NCI-H2227 (cell line): ENCODE data around the gene LRBA.
A peak's percentile ranks its signal among the peaks of the same experiment; 100 is the strongest.
"Not testable (repeated sequence)": the region's sequence is repeated elsewhere in the genome, so short reads cannot be mapped to it uniquely, and the experiment has no call there.

Experiments
- DNase-seq: peaks from one replicate; lab custom pipeline; 2025; ENCODE audit not compliant: unreplicated experiment; lab: John Stamatoyannopoulos, UW

The LRBA gene

DNA sequence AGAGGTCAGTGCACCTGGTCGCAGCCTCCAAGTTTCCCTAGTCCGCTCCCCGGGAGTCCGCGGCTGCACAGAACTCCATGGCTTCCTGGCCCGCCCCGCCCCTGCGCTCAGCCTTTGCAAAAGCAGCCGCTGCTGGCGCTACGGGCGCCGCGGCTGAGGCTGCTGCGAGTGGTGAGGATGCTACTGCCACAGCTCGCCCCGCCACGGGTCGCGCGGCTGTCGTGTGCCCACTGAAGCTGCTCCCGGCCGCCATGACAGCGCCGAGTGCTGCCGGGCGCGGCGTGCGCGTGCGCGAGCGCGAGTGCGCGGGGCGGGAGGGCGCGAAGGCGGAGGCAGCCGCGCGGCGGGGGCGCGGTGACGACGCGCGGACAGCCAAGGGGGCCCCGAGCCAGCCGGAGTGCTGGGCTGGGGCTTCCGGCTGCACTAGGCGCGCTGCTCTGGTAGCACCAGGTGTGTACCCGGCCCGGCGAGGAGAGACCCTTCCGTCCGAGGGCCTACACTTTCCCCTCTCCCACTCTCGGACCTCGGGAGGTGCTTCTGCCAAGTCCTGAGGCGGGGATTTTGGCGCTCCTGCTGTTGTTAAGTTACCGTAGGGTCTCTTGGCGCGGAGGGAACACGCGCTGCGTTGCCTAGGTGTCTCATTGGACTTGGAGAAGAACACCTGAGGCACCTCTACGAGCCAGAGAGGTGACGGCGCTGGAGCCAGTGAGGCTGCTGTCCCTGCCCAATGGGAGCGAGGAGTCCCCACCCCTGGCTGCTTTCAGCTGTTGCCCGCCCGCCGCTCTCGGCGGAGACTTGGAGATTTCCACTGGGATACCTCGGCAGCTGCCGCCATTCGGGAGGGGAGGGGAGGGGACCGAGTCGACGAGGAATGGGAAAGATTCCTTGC, 619 bp upstream of the LRBA start:
- DNase-seq, result peak; percentile 89

DNA sequence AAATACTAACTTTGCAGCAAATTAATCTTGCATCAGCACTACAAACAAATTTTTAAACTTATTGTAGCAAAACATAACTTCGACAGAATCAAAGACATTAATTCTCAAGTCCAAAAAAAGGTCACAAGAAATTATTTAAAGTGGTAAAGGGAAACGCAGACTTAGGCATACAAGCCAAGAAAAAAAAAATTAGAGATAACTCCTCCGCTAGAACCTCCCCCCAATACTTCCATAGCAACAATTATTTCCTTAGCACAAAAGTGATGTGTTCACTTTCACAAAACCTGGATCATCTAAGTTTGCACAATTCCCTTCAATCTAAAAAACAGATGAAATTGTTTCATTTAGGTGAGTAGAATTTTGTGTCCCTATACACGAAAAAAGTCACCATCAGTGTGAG, 1.1 kb downstream of the LRBA start:
- DNase-seq, result no peak

DNA sequence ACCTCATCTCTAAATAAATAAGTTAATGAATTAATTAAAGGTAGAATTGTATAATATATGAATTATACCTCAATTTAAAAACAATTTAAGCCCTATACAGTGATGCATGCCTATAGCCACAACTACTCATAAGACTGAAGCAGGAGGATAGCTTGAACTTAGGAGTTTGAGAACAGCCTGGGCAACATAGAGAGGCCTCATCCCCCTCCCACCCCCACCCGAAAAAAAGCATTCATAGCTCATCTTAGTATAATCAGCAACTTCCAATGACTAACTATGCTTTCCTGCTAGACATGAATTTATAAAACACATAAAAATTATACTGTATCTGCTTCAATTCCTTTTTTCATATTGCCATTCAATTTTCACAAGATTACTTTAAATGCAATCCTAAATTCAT, 1.6 kb downstream of the LRBA start:
- no peak for DNase-seq

DNA sequence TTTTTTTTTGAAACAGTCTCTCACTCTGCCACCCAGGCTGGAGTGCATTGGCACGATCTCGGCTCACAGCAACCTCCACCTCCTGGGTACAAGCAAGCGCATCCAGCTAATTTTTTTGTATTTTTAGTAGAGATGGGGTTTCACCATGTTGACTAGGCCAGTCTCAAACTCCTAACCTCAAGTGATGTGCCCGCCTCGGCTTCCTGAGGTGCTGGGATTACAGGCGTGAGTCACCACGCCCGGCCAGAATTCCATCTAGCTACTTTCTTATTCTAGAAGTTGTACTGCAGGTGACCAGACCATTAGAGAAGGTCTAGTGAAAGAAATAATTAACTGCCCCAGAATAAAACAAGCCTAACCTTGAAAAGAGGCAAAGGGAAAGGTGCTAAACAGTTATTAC, 2.3 kb downstream of the LRBA start:
- no peak for DNase-seq

DNA sequence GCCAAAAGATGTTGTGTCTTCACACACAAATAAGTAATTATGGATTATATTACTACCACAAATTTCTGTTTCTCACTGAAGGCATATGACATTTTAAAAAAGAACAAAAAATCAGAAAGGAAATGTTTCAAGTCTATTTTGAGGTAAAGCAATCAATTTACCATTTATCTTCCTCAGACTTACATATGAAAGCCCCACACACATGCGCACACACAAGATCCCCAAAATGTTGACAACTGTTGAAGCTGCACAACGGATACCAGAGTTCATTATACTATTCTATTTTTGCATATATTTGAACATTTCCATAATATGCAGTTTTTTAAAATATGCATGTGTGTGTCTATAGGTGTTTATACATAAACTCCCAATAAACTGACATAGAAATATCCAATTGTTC, 2.7 kb downstream of the LRBA start:
- no peak for DNase-seq

DNA sequence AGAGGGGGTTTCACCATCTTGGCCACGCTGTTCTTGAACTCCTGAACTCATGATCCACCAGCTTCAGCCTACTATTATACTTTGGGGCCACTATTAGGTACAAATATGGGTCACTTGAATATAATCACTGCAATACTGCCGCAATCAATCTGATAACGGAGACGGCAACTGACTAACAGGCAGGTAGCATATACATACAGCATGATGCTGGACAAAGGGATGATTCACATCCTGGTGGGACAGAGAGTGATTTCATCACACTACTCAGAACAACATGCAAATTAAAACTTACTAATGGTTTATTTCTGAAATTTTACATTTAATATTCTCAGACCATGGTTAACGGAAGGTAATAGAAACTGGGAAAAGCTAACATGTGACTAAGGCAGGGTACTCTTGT, 10.9 kb downstream of the LRBA start:
- DNase-seq, result no peak

DNA sequence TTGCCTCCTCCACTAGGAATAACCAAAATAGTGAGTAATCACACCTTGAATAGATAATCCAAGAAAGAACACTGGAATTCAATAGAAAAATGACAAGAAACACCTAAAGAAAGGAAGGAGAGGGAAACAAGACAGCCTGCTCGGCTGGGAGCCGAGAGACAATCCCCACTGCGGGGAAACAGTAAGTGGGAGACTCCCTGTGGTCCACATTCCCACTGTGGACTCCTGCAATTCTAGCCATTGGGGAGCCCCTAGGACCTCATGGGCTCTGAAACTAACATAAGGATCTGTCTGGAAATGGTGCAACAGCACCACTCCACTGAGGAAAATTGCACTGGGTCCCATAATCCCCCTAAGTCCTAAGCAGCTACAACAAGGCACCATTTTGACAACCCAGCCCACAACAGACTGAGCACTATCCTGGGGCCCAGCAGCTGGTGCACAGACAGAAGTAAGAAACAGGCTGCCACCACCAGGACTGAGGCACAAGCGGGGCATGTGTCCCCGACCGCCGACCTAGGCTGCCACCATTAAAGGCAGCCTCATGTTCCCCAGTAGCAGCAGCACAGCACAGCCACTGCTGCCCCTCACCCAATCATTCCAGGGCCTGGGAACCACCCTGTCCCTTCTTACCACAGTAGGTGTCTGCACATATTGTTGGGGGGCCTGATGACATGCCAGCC, 14.2 kb downstream of the LRBA start:
- no peak for DNase-seq

DNA sequence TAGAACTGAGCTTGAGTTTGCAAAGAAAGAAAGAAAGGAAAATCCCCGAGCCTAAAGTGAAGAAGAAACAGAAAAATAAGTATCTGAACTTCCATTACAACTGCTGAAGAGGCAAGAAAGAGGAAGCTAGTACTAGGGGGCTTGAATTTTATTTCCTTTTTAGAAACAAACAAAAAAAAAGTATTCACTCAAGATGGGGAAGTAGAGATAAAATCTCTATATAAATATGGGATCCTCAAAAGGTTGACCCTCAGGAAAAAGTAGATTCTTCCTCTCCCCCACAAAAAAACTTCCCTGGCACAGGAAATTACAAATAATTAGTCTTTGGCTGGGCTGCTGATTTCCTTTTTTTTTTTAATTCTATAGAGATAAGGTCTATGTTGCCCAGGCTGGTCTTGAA, 16.0 kb downstream of the LRBA start:
- DNase-seq, result no peak

DNA sequence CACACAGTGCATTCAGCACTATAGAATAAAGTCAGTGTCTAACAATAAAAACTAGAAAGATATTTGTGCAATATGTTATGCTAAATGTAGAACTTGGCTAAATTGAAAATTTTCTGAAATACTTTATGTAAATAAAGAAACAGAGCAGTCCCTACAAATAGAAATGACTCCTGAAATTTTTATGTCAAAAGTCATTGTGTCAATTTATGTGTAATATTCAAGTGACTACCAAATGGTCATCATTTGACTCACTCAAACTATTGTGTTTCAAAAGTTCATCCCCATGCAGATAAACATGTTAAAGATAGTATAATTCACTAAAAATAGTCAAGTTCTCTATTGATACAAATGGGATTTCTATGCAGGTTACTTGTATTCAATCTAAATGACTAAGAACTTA, 17.9 kb downstream of the LRBA start:
- DNase-seq, result no peak

DNA sequence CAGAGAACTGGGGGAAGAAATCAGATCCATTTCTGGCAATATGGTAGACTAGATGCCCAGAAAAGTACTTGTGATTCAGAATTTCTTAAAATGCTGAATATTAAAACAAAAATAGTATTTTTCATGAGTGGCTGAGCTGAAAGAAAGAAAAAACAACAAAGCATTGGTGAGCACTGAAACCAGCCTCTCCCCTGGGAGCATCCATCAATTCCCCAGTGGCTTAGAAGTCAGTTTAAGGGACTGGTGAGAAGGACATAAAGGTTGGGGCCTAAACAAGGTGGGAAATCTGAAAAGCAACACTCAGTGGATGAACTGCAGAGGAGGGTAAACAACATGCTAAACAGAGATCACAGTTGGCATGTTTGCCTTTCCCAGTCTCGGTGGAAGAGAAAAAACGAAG, 20.4 kb downstream of the LRBA start:
- DNase-seq, result no peak

DNA sequence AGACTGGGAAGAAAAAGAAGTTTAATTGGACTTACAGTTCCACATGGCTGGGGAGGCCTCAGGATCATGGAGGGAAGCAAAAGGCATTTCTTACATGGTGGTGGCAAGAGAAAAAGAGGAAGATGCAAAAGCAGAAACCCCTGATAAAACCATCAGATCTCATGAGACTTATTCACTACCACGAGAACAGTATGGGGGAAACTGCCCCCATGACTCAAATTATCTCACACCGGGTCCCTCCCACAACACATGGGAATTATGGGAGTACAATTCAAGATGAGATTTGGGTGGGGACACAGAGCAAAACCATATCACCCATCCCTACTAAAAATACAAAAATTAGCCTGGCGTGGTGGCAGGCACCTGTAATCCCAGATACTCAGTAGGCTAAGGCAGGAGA, 21.5 kb downstream of the LRBA start:
- not testable (repeated sequence) for DNase-seq

DNA sequence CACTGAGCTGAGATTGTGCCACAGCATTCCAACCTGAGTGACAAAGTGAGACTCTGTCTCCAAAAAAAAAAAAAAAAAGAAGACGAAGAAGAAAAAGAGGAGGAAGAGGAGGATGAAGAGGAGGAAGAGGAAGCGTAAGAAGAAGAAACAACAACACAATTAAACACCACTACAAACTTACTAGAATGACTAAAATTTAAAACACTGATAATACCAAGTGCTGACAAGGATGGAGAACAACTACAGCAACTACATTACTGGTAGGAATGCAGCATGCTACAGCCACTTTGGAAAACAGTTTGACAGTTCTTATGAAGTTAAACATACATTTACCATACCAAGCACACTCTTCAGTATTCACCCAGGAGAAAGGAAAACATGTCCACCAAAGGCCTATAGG, 24.1 kb downstream of the LRBA start:
- DNase-seq, result no peak

DNA sequence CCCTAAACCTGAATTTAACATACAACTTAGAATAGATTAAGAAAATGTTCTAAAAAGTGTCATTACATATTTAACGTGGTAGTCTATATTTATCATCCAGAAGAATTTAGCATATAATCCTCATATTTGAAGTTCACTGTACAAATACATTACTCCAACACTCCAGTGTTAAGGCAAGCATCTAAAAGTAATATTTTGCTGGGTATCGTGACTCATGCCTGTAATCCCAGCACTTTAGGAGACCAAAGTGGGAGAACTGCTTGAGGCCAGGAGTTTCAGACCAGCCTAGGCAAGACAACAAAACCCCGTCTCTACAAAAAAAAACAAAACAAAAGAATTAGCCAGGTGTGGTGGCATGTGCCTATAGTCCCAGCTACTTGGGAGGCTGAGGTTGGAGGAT, 24.8 kb downstream of the LRBA start:
- no peak for DNase-seq

DNA sequence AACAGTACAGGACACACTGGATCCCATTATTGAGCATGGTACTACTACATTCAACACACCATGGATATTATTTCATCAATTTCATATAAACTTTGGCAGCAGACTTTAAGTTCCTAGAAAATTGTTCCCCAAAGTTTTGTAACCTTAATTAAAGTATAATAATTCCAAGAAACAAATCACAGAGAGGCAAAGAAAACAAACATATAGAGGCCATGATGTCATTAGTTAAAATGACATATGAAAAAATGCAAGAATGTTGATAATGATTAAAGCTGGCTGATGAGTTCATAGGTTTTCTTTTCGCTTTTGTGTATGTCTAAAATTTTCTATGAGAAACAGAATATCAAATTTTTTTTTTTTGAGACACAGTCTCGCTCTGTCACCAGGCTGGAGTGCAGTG, 26.8 kb downstream of the LRBA start:
- no peak for DNase-seq

DNA sequence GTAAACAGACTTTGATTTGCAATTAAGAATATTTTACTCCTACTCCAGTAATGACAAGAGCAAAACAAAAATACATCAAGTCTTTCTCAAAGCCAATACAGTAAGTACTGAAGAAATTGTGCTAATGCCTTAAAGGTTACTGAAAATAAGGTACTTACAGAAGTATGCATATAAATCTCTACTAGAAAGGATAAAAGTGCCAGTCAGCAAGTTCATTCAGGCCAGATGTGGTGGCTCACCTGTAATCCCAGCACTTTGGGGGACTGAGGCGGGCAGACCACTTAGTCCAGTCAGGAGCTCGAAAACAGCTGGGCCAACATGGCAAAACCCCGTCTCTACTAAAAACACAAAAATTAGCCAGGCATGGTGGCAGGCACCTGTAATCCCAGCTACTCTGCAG, 27.9 kb downstream of the LRBA start:
- no peak for DNase-seq

DNA sequence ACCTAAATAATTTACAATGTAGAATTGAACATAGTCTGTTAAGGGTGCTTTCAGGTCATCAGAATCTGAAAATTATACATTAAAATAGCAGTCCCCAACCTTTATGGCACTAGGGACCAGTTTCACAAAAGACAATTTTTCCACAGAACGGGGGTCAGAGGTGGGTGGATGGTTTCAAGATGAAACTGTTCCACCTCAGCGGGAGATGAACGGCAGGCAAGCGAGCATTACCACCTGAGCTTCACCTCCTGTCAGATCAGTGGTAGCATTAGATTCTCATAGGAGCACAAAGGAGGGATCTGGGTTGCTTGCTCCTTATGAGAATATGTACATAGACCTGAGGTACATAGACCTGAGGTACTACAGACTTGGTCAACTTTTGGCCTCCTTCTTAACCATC, 29.0 kb downstream of the LRBA start:
- DNase-seq, result no peak

DNA sequence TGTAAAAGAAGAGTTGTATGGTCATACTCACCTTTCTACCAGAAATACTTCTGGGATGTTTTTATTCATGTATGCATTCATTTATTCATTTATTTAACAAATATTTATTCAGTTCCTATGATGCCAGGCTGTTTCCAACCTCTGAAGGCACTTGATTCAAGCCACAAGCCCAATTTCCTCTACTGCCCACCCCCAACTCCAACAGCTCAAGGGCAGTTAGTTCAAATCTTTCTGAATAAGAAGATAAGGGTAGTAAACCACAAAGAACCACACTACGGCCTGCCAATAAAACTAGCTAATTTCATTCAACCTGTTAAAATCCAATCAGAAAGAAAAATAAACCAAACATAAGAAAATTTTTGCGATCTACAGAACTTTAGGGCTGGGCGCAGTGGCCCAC, 31.2 kb downstream of the LRBA start:
- no peak for DNase-seq

DNA sequence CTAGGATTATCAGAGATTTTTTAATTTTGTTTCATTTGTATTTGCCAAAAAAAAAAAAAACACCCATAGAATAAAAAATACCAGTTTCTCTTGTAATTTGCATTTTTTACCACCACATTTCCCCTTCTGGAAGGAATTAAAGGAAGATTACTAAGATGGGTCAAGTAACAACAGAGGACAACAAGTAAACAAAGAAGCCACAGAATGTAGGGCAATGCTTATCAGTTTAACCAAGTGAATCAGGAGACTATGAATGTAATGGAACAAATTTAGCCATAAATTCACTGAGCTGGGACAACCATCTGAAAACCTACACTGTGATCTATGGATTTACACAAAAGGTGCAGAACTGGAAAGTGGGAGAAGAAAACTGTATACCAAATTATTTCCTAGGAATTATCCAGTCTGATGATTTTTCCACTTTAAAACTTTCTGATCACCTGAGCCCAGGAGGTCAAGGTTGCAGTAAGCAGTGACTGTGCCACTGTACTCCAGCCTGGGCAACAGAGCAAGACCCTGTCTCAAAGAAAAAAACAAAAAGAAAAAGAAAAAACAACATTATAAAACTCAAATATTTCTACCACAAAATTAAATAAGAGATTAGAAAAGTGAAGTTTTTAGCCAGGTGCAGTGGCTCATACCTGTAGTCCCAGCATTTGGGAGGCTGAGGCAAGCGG, 32.4 kb downstream of the LRBA start:
- no peak for DNase-seq

DNA sequence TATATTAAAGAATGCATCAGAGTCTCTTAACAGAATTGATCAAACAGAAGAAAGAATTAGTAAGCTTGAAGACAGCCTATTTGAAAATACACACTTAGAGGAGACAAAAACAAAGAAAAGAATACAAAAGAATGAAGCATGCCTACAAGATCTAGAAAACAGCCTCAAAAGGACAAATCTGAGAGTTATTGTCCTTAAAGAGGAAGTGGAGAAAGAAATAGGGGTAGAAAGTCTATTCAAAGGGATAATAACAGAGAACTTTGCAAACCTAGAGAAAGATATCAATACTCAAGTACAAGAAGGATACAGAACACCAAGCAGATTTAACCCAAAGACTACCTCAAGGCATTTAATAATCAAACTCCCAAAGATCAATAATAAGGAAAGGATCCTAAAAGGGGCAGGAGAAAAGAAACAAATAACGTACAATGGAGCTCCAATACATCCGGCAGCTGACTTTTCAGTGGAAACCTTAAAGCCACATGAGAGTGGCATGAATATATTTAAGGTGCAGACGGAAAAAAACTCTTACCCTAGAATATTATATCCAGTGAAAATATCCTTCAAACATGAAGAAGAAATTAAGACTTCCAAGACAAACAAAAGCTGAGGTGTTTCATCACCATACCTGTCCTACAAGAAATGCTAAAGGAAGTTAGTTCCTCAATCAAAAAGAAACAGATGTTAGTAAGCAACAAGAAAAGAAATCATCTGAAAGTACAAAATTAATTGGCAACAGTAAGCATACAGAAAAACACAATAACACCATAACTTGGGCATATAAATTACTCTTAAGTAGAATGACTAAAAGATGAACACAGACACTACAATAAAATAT, 36.1 kb downstream of the LRBA start:
- no peak for DNase-seq

DNA sequence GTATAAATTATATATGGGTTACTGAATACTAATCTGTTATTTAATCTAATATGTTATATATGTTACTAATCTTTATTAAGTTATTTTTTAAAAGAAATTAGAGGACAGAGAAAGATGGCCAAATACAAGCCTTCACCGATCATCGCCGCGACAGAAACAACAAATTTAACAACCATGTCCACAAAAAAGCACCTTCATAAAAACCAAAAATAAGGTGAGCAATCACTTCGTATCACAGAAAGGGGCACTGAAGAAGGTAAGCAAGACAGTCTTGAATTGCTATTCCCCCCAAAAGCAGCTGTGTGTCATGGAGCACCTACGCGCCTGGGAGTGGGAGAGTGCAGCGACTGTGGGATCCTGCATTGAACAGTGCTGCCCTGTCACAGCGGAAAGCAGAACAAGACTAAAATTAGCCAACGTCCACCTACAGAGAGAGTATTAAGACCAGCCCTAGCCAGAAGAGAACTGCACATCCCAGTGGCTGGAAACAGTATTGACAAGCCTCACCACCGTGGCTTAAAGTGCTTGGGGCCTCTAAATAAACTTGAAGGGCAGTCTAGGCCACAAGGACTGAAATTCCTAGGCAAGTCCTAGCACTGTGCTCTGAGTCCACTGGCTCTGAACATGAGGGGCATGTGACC, 38.5 kb downstream of the LRBA start:
- no peak for DNase-seq

DNA sequence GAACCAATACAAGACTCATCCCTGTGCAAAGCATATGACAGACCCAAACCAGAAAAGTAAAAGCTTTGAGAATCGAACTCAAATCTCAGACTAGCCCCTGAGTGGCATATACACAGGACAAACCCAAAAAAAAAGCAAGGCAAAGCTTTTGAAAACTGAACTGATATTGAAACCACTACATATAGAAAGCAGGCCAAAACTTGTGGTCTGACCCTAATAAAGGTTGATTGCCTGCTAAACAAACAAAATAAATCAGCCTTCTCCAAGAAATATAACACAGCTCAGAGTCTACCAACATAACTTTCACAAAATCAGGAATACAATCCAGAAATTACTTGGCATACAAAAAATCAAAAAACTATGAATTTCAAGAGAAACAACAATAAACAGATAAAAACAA, 40.3 kb downstream of the LRBA start:
- DNase-seq, result no peak
